NK-92 treated with Interleukin-12 subunit alpha and Interleukin-12 subunit beta, amount 100 ng/mL, for 24 hours (cell line): Measurements from ENCODE around the gene PDE8B.
"Not testable (repeated sequence)": the region's sequence is repeated elsewhere in the genome, so short reads cannot be mapped to it uniquely, and the experiment has no call there.

Experiments used
- DNase-seq: peaks from one replicate; lab custom pipeline; 2025; lab: John Stamatoyannopoulos, UW

The PDE8B gene

DNA sequence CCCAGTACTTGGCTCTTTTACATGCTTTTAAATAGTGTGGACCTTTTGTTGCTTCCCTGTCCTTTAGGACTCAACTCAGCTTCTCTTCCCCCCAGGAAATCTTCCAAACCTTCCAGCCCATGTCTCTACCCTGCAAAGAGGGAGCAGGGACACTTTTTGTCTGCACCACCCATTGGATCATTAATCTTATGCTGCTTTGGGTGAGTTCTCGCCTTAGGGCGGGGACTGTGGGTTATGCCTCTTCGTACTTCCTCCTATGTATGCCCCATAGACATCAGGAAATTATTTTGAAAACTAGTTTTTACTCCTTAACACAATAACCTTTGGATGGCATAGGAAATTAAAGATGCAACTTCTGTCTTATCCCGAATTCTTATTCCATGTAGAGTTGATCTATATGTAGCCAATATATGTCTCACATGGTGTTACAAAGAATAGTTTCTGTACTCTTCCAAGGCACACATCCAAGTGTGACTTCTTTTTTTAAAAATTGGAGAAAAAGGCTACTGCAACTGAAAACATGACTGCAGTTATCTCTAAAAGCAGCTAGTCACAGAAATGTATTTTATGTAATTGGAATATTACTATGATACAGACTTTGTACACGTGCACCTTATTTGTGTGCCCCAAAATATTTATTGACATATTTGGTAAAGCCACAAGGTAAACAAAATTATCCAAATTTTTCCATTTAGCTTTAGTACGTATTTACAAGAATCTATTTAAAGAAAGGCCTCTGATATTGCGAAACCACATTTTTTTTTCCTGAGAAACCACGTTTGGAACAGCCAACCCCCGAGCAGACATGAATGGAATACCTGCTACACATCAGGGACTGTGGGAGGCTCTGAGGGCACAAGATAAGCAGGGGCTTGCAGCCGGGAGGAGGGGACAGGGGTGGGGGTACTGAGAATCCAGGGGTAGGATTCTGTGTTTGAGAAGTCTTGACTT lies 148.1 kb downstream of the PDE8B start:
- no peak for DNase-seq

- DNase-seq = no peak
Measured at GRCh38 chr5:77359231-77359630, 148.8 kb downstream of the PDE8B start.

DNA sequence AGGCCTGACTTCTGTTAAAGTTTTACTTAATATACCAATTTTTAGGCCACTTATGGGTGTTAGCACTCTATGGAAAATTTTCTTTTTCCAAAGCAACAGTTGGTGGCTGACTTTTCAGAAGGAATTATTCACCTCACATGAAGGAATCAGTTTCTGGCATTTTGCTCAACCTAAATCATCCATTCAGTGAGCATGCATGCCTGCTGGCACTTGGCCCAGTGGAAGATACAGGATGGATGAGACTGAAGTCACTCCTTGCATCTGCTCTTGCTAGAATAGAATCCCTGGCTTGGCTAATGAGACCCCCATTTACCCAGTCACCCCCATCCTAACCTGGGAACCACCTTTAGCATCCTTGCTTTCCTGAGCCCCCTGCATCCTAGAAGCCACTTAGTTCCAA lies 149.9 kb downstream of the PDE8B start:
- no peak for DNase-seq

DNA sequence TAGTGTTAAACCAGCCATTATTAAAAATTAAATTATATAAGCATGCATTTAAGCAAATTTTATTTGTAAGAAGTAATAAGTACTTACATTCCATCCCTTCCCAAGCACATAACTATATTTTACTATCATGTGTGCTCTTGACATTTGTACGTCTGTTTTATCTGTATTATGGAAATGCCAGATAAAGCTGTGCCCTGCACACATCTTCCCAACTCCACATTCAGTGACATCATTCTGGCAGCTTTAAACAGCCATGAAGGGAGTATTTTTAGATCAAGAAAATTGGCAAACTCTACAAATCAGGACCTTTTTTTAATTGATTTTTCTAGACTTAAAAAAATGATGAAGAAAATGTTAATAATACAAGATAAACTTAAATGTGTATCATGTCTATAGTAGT lies 150.5 kb downstream of the PDE8B start:
- no peak for DNase-seq

GRCh38 chr5:77366717-77367500 lies 156.4 kb downstream of the PDE8B start:
- DNase-seq = no peak

GRCh38 chr5:77367741-77368140 lies 157.3 kb downstream of the PDE8B start:
- DNase-seq = no peak

- DNase-seq = no peak
Measured at GRCh38 chr5:77368367-77368766, 157.9 kb downstream of the PDE8B start.

GRCh38 chr5:77369566-77369965 lies 159.1 kb downstream of the PDE8B start:
- DNase-seq = no peak

DNA sequence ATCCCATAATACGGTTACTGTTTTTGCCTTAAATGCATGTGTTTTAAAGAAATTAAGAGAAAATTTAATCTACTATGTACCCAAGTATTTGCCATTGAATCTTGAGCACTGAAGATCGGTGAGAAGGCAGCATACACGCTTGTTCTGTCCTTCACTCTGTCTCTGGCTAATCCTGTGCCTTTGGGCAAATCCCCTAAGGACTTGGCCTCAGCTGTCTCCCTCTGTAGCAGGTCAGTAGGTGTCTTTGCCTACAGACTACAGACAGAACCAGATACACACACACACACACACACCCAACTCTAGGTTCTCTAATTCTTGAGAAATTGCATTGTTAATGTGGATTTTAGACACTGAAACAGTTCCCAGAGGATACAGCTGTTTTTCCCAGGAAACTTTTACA lies 164.2 kb downstream of the PDE8B start:
- no peak for DNase-seq

DNA sequence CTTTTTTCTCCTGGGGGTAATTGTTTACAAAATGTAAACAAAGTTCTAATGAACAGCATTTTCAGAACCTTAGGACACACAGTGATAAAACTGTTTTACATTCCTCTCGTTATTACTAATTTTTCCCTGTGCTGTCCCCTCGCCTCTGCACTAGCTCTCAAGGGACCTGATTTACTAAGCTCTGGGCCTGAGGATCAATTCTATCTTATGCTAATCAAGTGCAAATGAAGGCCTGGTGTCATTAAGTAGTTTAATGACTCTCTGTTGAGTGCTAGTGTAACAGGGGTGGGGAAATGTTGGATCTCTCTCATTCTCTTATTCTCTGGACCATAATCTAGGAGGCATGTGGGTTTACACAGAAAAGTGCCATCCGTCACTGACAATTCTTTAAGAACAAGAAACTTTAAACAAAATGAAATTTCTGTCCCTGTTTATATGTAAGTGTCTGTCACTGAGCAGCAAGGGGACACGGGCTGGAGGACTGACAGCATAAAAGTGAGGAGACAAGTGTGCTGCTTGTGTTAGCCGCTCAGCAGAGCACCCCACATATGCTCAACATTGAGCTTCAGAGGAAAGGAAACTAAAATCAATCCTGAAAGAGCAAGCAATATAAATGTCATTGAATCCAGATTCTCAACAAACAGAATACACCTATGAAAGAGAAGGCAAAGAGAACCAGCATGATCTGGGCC lies 166.3 kb downstream of the PDE8B start:
- DNase-seq = no peak

DNA sequence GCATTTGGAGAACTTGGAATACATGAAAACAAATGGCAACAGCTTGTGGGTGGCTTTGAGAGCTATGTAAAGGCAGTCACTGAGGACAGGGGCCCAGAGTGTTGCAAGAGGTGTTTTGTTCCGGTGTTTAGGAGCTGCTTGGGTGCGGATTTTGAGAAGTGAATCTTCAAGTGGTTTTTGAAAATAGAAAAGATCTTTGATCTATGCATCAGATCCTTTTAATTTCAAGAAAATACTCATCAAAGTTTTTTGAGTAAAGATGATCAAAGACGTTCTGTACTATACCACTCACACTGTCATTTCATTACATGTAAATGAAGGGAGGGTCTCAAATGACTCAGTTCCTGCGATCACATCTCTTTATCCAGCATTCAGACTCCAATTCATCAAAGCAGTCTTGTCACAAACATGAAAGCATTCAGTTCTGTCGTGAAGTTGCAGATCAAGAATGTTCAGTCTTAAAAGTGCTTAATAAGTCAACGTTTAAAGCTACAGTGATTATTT lies 169.1 kb downstream of the PDE8B start:
- DNase-seq = no peak

- DNase-seq = no peak
Measured at GRCh38 chr5:77380636-77381035, 170.2 kb downstream of the PDE8B start.

DNA sequence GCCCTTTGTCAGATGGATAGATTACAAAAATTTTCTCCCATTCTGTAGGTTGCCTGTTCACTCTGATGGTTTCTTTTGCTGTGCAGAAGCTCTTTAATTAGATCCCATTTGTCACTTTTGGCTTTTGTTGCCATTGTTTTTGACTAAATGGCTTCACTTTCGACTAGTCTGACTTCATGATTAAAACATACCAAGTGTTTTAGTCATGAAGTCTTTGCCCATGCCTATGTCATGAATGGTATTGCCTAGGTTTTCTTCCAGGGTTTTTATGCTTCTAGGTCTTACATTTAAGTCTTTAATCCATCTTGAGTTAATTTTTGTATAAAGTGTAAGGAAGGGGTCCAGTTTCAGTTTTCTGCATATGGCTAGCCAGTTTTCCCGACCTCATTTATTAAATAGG lies 172.9 kb downstream of the PDE8B start:
- DNase-seq = not testable (repeated sequence)

GRCh38 chr5:77386340-77386739 lies 175.9 kb downstream of the PDE8B start:
- not testable (repeated sequence) for DNase-seq

- no peak for DNase-seq
Measured at GRCh38 chr5:77389746-77390145, 179.3 kb downstream of the PDE8B start.

- DNase-seq = no peak
Measured at GRCh38 chr5:77390221-77390620, 179.7 kb downstream of the PDE8B start.

DNA sequence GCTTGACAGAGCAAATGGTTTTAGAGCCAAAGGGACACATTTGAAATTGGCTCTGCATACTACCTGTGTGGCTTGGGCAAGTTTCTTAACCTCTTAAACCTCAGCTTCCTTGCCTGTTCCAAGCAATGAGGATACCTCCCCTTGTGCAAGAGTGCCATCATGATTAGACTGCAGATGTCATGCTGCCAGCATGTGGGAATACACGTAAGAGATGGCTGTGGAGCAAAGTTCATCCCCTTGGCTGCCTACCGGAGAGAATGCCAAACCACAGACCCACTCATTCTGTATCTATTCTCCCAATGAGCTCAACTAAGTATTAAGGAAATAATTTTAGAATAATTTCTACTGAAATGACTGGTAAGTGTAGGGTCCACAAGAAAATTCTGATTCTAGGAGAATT lies 180.3 kb downstream of the PDE8B start:
- no peak for DNase-seq

- DNase-seq = no peak
Measured at GRCh38 chr5:77391240-77391765, 180.8 kb downstream of the PDE8B start.

GRCh38 chr5:77394064-77394715 lies 183.7 kb downstream of the PDE8B start:
- DNase-seq = no peak

GRCh38 chr5:77396017-77396416 lies 185.5 kb downstream of the PDE8B start:
- DNase-seq = no peak

DNA sequence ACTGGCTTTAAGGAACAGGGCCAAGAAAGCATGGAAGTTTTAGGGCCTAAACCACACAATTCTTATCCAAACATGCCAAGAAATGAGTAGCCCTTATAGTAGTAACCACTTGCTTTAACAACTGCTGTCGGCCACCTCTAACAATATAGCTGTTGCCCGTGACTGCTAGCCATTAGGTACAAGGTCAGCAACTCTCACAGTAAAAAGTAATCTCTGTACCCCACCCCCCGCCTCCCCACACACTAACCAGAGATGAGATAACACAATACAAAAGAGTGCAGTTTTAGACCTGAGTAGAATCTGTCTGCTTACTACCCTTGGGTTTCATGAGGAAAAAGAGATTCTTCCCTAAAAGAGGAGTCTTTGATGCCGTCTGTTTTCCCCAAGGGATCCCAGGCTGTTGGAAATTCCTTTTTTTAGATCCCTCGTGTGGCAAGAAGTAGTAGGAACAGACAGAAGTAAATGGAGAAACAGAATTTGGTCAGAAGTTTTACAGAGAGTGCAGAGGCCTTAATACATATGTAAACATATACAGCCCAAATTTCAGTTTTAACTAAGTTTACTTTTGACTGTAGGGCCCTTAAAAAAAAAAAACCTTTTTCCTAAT lies 187.3 kb downstream of the PDE8B start:
- DNase-seq = no peak
